GM21390 (cell line): ENCODE data around the gene SIL1.

Experiments
- ATAC-seq: cut with Tn5 transposase; IDR thresholded peaks from one replicate; pipeline ENCODE4 v1.9.1; 2021; ENCODE audit not compliant: unreplicated experiment

Gene SIL1

GRCh38 chr5:138985683-138986082, 212.5 kb downstream of the SIL1 start:
- no peak for ATAC-seq

GRCh38 chr5:138985256-138985655, 212.9 kb downstream of the SIL1 start:
- no peak for ATAC-seq

- no peak for ATAC-seq
Measured at GRCh38 chr5:138983984-138984383, 214.2 kb downstream of the SIL1 start.

GRCh38 chr5:138981586-138981985, 216.6 kb downstream of the SIL1 start:
- no peak for ATAC-seq

GRCh38 chr5:138981131-138981530, 217.0 kb downstream of the SIL1 start:
- no peak for ATAC-seq

- ATAC-seq: no peak
Measured at GRCh38 chr5:138980441-138980840, 217.7 kb downstream of the SIL1 start.

GRCh38 chr5:138979684-138980280, 218.4 kb downstream of the SIL1 start:
- ATAC-seq: no peak

- no peak for ATAC-seq
Measured at GRCh38 chr5:138978581-138978980, 219.6 kb downstream of the SIL1 start.

- no peak for ATAC-seq
Measured at GRCh38 chr5:138978080-138978479, 220.1 kb downstream of the SIL1 start.

- no peak for ATAC-seq
Measured at GRCh38 chr5:138975098-138975847, 222.9 kb downstream of the SIL1 start.

GRCh38 chr5:138974227-138975063, 223.7 kb downstream of the SIL1 start:
- ATAC-seq: no peak

GRCh38 chr5:138972836-138973235, 225.3 kb downstream of the SIL1 start:
- ATAC-seq: no peak

GRCh38 chr5:138972230-138972629, 225.9 kb downstream of the SIL1 start:
- ATAC-seq: no peak

GRCh38 chr5:138969323-138970002, 228.7 kb downstream of the SIL1 start:
- no peak for ATAC-seq

GRCh38 chr5:138968601-138969000, 229.6 kb downstream of the SIL1 start:
- ATAC-seq: no peak

- no peak for ATAC-seq
Measured at GRCh38 chr5:138967791-138968448, 230.2 kb downstream of the SIL1 start.

- no peak for ATAC-seq
Measured at GRCh38 chr5:138966236-138966985, 231.8 kb downstream of the SIL1 start.

- ATAC-seq: no peak
Measured at GRCh38 chr5:138965626-138966025, 232.5 kb downstream of the SIL1 start.

GRCh38 chr5:138964647-138965201, 233.4 kb downstream of the SIL1 start:
- no peak for ATAC-seq
